ENCODE data around the gene ETNK2. TPM values are rescaled to one million over a fixed set of nuclear protein-coding genes. Genes with fewer than 3 reads are reported as not detected.
A peak's percentile ranks its signal among the peaks of the same experiment; 100 is the strongest.

The ETNK2 gene
- total and polyA plus RNA-seq, 2 of the 8 experiments (the other 6 are each of a cell fraction or from before 2014, with no cell fraction given), result 20.1 to 26.7 TPM

- Histone ChIP-seq H3K27ac (ENCODE audit: low read depth, low read length) (peak overlapping the region; percentile 23; the same call in 1 of the 2 replicates), H3K79me2 (ENCODE audit: control insufficient read depth in 1 of 2, insufficient read depth in 2 of 2, low read length in 2 of 2) (peaks cover 5 to 81% of the 10 kb centered on the region in 2 experiments; a peak in 3 of 4 replicates), H3K56ac (replicated peaks; ENCODE audit: insufficient read length, low read depth, low read length) (no peak overlapping the region), H2BK15ac (ENCODE audit: low read length) (no peak overlapping the region), H3K27me3 (replicated peaks in 1 of 4; ENCODE audit: control insufficient read depth in 3 of 4, extremely low read depth in 1 of 4, insufficient read depth in 3 of 4, low read length in 3 of 4) (no peaks in the 10 kb centered on the region; a peak in 1 of 7 replicates), H3K18ac (ENCODE audit: extremely low read depth, low read length) (no peak overlapping the region), H4K8ac (ENCODE audit: extremely low read depth, insufficient read depth, low read length) (no peak overlapping the region), H2BK5ac (ENCODE audit: low read depth, low read length) (0 out of 2 replicates have a peak overlapping the region, but pooled peaks have one; percentile 35), H3K79me1 (ENCODE audit: low read depth, low read length) (peaks cover 22% of the 10 kb centered on the region), H3K4me2 (ENCODE audit: insufficient read depth in 1 of 2, low read depth in 2 of 2, low read length in 2 of 2) (no peak overlapping the region), H4K91ac (replicated peaks; ENCODE audit: insufficient read length, low read length) (no peak overlapping the region), H2BK20ac (ENCODE audit: low read length) (no peak overlapping the region), H3K23ac (ENCODE audit: insufficient read length) (no peak overlapping the region), H3K4me3 (ENCODE audit: extremely low read depth in 1 of 4, insufficient read depth in 2 of 4, low read depth in 3 of 4, low read length in 4 of 4) (no peak overlapping the region), H2BK12ac (ENCODE audit: low read depth, low read length) (0 out of 2 replicates have a peak overlapping the region, but pooled peaks have one; percentile 3), H3K14ac (ENCODE audit: insufficient read length) (no peak overlapping the region), H4K5ac (ENCODE audit: insufficient read length, low read depth, low read length) (no peak overlapping the region), H3K9ac (replicated peaks in 1 of 4; ENCODE audit: extremely low read depth in 1 of 4, low read depth in 3 of 4, low read length in 3 of 4) (no peak overlapping the region), H2AK5ac (ENCODE audit: low read depth, low read length) (no peak overlapping the region), H2AFZ (ENCODE audit: low read length) (no peak overlapping the region), H3K36me3 (ENCODE audit: control insufficient read depth in 2 of 4, insufficient read depth in 4 of 4, low read length in 3 of 4) (peaks cover 14 to 42% (median 24%) of the 10 kb centered on the region in 4 experiments), H3K4ac (replicated peaks; ENCODE audit: insufficient read length, low read depth, low read length) (no peak overlapping the region), H3K9me3 (ENCODE audit: insufficient read depth in 2 of 2, low read depth in 1 of 2, low read length in 1 of 2) (no peaks in the 10 kb centered on the region), H3K4me1 (replicated peaks in 1 of 4; ENCODE audit: control insufficient read depth in 3 of 4, insufficient read depth in 4 of 4, low read length in 3 of 4) (peaks cover 3 to 21% (median 16%) of the 10 kb centered on the region in 4 experiments), H2BK120ac (replicated peaks; ENCODE audit: low read depth, low read length) (no peak overlapping the region), H3K23me2 (ENCODE audit: low read depth, low read length) (no peaks in the 10 kb centered on the region; the same call in 1 of the 2 replicates), H4K20me1 (replicated peaks in 1 of 2; ENCODE audit: control insufficient read depth in 1 of 2, insufficient read depth in 2 of 2, low read length in 2 of 2) (peaks cover 13 to 29% of the 10 kb centered on the region in 2 experiments)
- TF ChIP-seq SIX5 (IDR thresholded peaks at IDR 0.05; ENCODE audit: low read depth, low read length) (no peak), RFX5 (IDR thresholded peaks at IDR 0.05; ENCODE audit: borderline replicate concordance, low read depth, low read length) (no peak), ASH2L (IDR thresholded peaks at IDR 0.05; ENCODE audit: low read length) (no peak), GABPA (IDR thresholded peaks at IDR 0.05; ENCODE audit: borderline replicate concordance, insufficient read depth, low read length) (no peak), HDAC2 (IDR thresholded peaks at IDR 0.05; ENCODE audit: borderline replicate concordance in 1 of 2, low read depth in 2 of 2, low read length in 2 of 2) (no peak), KDM4A (IDR thresholded peaks at IDR 0.05; ENCODE audit: low read depth, low read length, severe bottlenecking) (no peak), PHF8 (conservative IDR thresholded peaks at IDR 0.05; ENCODE audit: low read depth, low read length) (no peak), POLR2AphosphoS5 (IDR thresholded peaks at IDR 0.05; ENCODE audit: low read depth, low read length) (no peak)
- no peak for FAIRE-seq
- CTCF ChIA-PET (ENCODE audit: partially characterized antibody), result interaction anchor here (0.7 to 7.6 kb wide), 11 partner anchors 12 to 285 kb away, joined by 3 to 105 read pairs (median 3); partner anchors contain the start of gene SOX13
- DNase-seq (ENCODE audit: low read depth in 1 of 2, low spot score in 2 of 2), result no peak
- POLR2A ChIA-PET (ENCODE audit: partially characterized antibody), result interaction anchor here (0.7 to 1.8 kb wide), 4 partner anchors 10 to 246 kb away, joined by 3 to 5 read pairs (median 4); no protein-coding TSS in a partner anchor
- WGBS, 2 experiments (ENCODE audit: extremely low coverage in 1 of 2, insufficient coverage in 1 of 2, insufficient read length in 1 of 2, insufficient replicate concordance in 2 of 2, low coverage in 1 of 2, low lambda C conversion rate in 2 of 2, missing lambda C conversion rate in 1 of 2), result 81% methylated on average over 1 of the region's 1 CpG; no CpG with 5 or more reads in 1 of the 2 experiments
Measured at GRCh38 chr1:204113896-204114295, 37.9 kb downstream of the ETNK2 start.
